OCI-LY3 (cell line): Measurements from ENCODE around the gene PPL.

Experiments
- EZH2phosphoT487 ChIP-seq: fragments of 200-600 bp; shearing (Covaris generic); IDR thresholded peaks from 2 replicates; pipeline ENCODE4 v1.6.1; 2018; ENCODE audit warnings: antibody characterized with exemption, mixed run types, low read depth
- TF ChIP-seq, protein P1 (sequence below): fragments of 200-600, 300-600 bp; sonication (generic); IDR thresholded peaks from 2 replicates; pipeline ENCODE4 v1.5.1; 2014; ENCODE audit warnings: antibody characterized with exemption, low read length, low read depth

- TF ChIP-seq, protein P1, sequence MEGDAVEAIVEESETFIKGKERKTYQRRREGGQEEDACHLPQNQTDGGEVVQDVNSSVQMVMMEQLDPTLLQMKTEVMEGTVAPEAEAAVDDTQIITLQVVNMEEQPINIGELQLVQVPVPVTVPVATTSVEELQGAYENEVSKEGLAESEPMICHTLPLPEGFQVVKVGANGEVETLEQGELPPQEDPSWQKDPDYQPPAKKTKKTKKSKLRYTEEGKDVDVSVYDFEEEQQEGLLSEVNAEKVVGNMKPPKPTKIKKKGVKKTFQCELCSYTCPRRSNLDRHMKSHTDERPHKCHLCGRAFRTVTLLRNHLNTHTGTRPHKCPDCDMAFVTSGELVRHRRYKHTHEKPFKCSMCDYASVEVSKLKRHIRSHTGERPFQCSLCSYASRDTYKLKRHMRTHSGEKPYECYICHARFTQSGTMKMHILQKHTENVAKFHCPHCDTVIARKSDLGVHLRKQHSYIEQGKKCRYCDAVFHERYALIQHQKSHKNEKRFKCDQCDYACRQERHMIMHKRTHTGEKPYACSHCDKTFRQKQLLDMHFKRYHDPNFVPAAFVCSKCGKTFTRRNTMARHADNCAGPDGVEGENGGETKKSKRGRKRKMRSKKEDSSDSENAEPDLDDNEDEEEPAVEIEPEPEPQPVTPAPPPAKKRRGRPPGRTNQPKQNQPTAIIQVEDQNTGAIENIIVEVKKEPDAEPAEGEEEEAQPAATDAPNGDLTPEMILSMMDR, result no peak
- no peak for TF ChIP-seq EZH2phosphoT487
Measured at GRCh38 chr16:4865231-4865860, 71.6 kb downstream of the PPL start.
